Subcutaneous adipose tissue (tissue), 4 donors: ENCODE data around the gene ACAD9. TPM values are rescaled to one million over a fixed set of nuclear protein-coding genes. Genes with fewer than 3 reads are reported as not detected.

ENCODE experiments used
- CTCF ChIP-seq: fragments of 450-650 bp; IDR thresholded peaks from one replicate; pipeline ENCODE4 v1.5.1; 2016; ENCODE audit warnings: low read depth, mild to moderate bottlenecking, control low read depth, antibody characterized with exemption, moderate library complexity
- total RNA-seq, 4 donors: library from RNA; depleted of rRNA; stranded (reverse); fragments of >200 nt; gene quantifications; one replicate each; pipeline ENCODE4 v1.1.0, GENCODE V29; 2016

ACAD9 gene
- total RNA-seq, 4 donors from 2014 or later, result 34.1 to 87.0 (median 42.2) TPM

- no peak for TF ChIP-seq CTCF
Measured at GRCh38 chr3:128907706-128908445, 28.5 kb downstream of the ACAD9 start.

GRCh38 chr3:128908951-128909350, 29.5 kb downstream of the ACAD9 start:
- TF ChIP-seq CTCF, result no peak

- no peak for TF ChIP-seq CTCF
Measured at GRCh38 chr3:128910006-128910405, 30.6 kb downstream of the ACAD9 start.

GRCh38 chr3:128911911-128912310, 32.5 kb downstream of the ACAD9 start:
- no peak for TF ChIP-seq CTCF

- TF ChIP-seq CTCF, result no peak
Measured at GRCh38 chr3:128914966-128915645, 35.7 kb downstream of the ACAD9 start.

- TF ChIP-seq CTCF, result no peak
Measured at GRCh38 chr3:128917291-128917690, 37.9 kb downstream of the ACAD9 start.

GRCh38 chr3:128919988-128920387, 40.6 kb downstream of the ACAD9 start:
- no peak for TF ChIP-seq CTCF
